ENCODE data around the gene IL10RB.
A peak's percentile ranks its signal among the peaks of the same experiment; 100 is the strongest.
"Not testable (repeated sequence)": the region's sequence is repeated elsewhere in the genome, so short reads cannot be mapped to it uniquely, and the experiment has no call there.

Gene IL10RB

GRCh38 chr21:33313183-33313582 is 47.0 kb downstream of the IL10RB start:
- Histone ChIP-seq H3K27me3 (replicated peaks in 2 of 5; ENCODE audit: control insufficient read depth in 4 of 5, insufficient read depth in 5 of 5, low read length in 4 of 5) (no peaks in the 10 kb centered on the region), H3K4me1 (ENCODE audit: control extremely low read depth in 1 of 4, control insufficient read depth in 4 of 4, insufficient read depth in 4 of 4, low read length in 3 of 4) (peaks cover 6 to 12% (median 10%) of the 10 kb centered on the region in 4 experiments), H3K36me3 (ENCODE audit: control insufficient read depth in 4 of 4, insufficient read depth in 4 of 4, low read length in 3 of 4) (no peaks in the 10 kb centered on the region), H3K4me3 (ENCODE audit: control insufficient read depth in 1 of 7, extremely low read depth in 1 of 7, insufficient read depth in 4 of 7, low read depth in 2 of 7, low read length in 6 of 7) (no peak overlapping the region), H3K9me3 (ENCODE audit: control extremely low read depth in 1 of 5, control insufficient read depth in 4 of 5, insufficient read depth in 2 of 5, low read depth in 1 of 5, low read length in 4 of 5) (peaks cover 0 to 6% (median 2%) of the 10 kb centered on the region in 5 experiments), H3K27ac (ENCODE audit: insufficient read depth in 1 of 2, low read depth in 1 of 2, low read length in 2 of 2, poor library complexity in 1 of 2, severe bottlenecking in 2 of 2) (no peak overlapping the region)
- ChIA-PET POLR2A (no interaction called here), CTCF (interaction anchor here (1.3 kb wide), 1 partner anchor 48 kb away, joined by 4 read pairs; no protein-coding TSS in a partner anchor)
- 100% methylated on average over 1 of the region's 1 CpG for WGBS (ENCODE audit: insufficient coverage)
- no peak for DNase-seq

GRCh38 chr21:33313611-33314010 is 47.4 kb downstream of the IL10RB start:
- peaks cover 2 to 8% (median 7%) of the 10 kb centered on the region in 4 experiments for H3K4me1 ChIP-seq (ENCODE audit: control extremely low read depth in 1 of 4, control insufficient read depth in 4 of 4, insufficient read depth in 4 of 4, low read length in 3 of 4)
- ChIA-PET POLR2A (no interaction called here), CTCF (interaction anchor here (1.3 kb wide), 1 partner anchor 48 kb away, joined by 4 read pairs; no protein-coding TSS in a partner anchor)
- no CpG with 5 or more reads among the region's 4 CpGs for WGBS (ENCODE audit: insufficient coverage)
- no peak overlapping the region for H3K27ac ChIP-seq (ENCODE audit: insufficient read depth in 1 of 2, low read depth in 1 of 2, low read length in 2 of 2, poor library complexity in 1 of 2, severe bottlenecking in 2 of 2)
- no peaks in the 10 kb centered on the region for H3K27me3 ChIP-seq (replicated peaks in 2 of 5; ENCODE audit: control insufficient read depth in 4 of 5, insufficient read depth in 5 of 5, low read length in 4 of 5)
- DNase-seq, result no peak
- no peak overlapping the region for H3K4me3 ChIP-seq (ENCODE audit: control insufficient read depth in 1 of 7, extremely low read depth in 1 of 7, insufficient read depth in 4 of 7, low read depth in 2 of 7, low read length in 6 of 7)
- H3K36me3 ChIP-seq (ENCODE audit: control insufficient read depth in 4 of 4, insufficient read depth in 4 of 4, low read length in 3 of 4), result no peaks in the 10 kb centered on the region
- H3K9me3 ChIP-seq (ENCODE audit: control extremely low read depth in 1 of 5, control insufficient read depth in 4 of 5, insufficient read depth in 2 of 5, low read depth in 1 of 5, low read length in 4 of 5), result peaks cover 0 to 6% (median 2%) of the 10 kb centered on the region in 5 experiments

GRCh38 chr21:33314111-33314510 is 47.9 kb downstream of the IL10RB start:
- H3K36me3 ChIP-seq (ENCODE audit: control insufficient read depth in 4 of 4, insufficient read depth in 4 of 4, low read length in 3 of 4), result no peaks in the 10 kb centered on the region
- H3K4me3 ChIP-seq (ENCODE audit: control insufficient read depth in 1 of 7, extremely low read depth in 1 of 7, insufficient read depth in 4 of 7, low read depth in 2 of 7, low read length in 6 of 7), result no peak overlapping the region
- ChIA-PET CTCF (interaction anchor here (0.6 to 2.8 kb wide), 2 partner anchors 14 to 79 kb away, joined by 3 to 8 read pairs; no protein-coding TSS in a partner anchor), POLR2A (no interaction called here)
- no peak overlapping the region for H3K27ac ChIP-seq (ENCODE audit: insufficient read depth in 1 of 2, low read depth in 1 of 2, low read length in 2 of 2, poor library complexity in 1 of 2, severe bottlenecking in 2 of 2)
- H3K4me1 ChIP-seq (ENCODE audit: control extremely low read depth in 1 of 4, control insufficient read depth in 4 of 4, insufficient read depth in 4 of 4, low read length in 3 of 4), result peaks cover 0 to 3% (median 2%) of the 10 kb centered on the region in 4 experiments
- H3K9me3 ChIP-seq (ENCODE audit: control extremely low read depth in 1 of 5, control insufficient read depth in 4 of 5, insufficient read depth in 2 of 5, low read depth in 1 of 5, low read length in 4 of 5), result peaks cover 0 to 6% (median 2%) of the 10 kb centered on the region in 5 experiments
- WGBS (ENCODE audit: insufficient coverage), result 58% methylated on average over 2 of the region's 4 CpGs
- DNase-seq, result no peak
- no peaks in the 10 kb centered on the region for H3K27me3 ChIP-seq (replicated peaks in 2 of 5; ENCODE audit: control insufficient read depth in 4 of 5, insufficient read depth in 5 of 5, low read length in 4 of 5)

GRCh38 chr21:33315946-33316710 is 50.0 kb downstream of the IL10RB start:
- no peaks in the 10 kb centered on the region for H3K27me3 ChIP-seq (replicated peaks in 2 of 5; ENCODE audit: control insufficient read depth in 4 of 5, insufficient read depth in 5 of 5, low read length in 4 of 5)
- H3K9me3 ChIP-seq (ENCODE audit: control extremely low read depth in 1 of 5, control insufficient read depth in 4 of 5, insufficient read depth in 2 of 5, low read depth in 1 of 5, low read length in 4 of 5), result peaks cover 0 to 6% (median 2%) of the 10 kb centered on the region in 5 experiments
- CTCF ChIA-PET, result interaction anchor here (1.0 to 2.8 kb wide), 3 partner anchors 9 to 45 kb away, joined by 3 to 8 read pairs (median 3); partner anchors contain the start of gene IFNAR1
- no peak for DNase-seq
- H3K27ac ChIP-seq (ENCODE audit: insufficient read depth in 1 of 2, low read depth in 1 of 2, low read length in 2 of 2, poor library complexity in 1 of 2, severe bottlenecking in 2 of 2), result no peak overlapping the region
- H3K36me3 ChIP-seq (ENCODE audit: control insufficient read depth in 4 of 4, insufficient read depth in 4 of 4, low read length in 3 of 4), result no peaks in the 10 kb centered on the region
- POLR2A ChIA-PET, result no interaction called here
- no peak overlapping the region for H3K4me3 ChIP-seq (ENCODE audit: control insufficient read depth in 1 of 7, extremely low read depth in 1 of 7, insufficient read depth in 4 of 7, low read depth in 2 of 7, low read length in 6 of 7)
- no peaks in the 10 kb centered on the region for H3K4me1 ChIP-seq (ENCODE audit: control extremely low read depth in 1 of 4, control insufficient read depth in 4 of 4, insufficient read depth in 4 of 4, low read length in 3 of 4)
- 91% methylated on average over 3 of the region's 5 CpGs for WGBS (ENCODE audit: insufficient coverage)

GRCh38 chr21:33317145-33317544 is 51.0 kb downstream of the IL10RB start:
- Histone ChIP-seq H3K9me3 (ENCODE audit: control extremely low read depth in 1 of 5, control insufficient read depth in 4 of 5, insufficient read depth in 2 of 5, low read depth in 1 of 5, low read length in 4 of 5) (peaks cover 0 to 6% (median 2%) of the 10 kb centered on the region in 5 experiments), H3K4me1 (ENCODE audit: control extremely low read depth in 1 of 4, control insufficient read depth in 4 of 4, insufficient read depth in 4 of 4, low read length in 3 of 4) (no peaks in the 10 kb centered on the region), H3K27me3 (replicated peaks in 2 of 5; ENCODE audit: control insufficient read depth in 4 of 5, insufficient read depth in 5 of 5, low read length in 4 of 5) (no peaks in the 10 kb centered on the region), H3K36me3 (ENCODE audit: control insufficient read depth in 4 of 4, insufficient read depth in 4 of 4, low read length in 3 of 4) (no peaks in the 10 kb centered on the region), H3K4me3 (ENCODE audit: control insufficient read depth in 1 of 7, extremely low read depth in 1 of 7, insufficient read depth in 4 of 7, low read depth in 2 of 7, low read length in 6 of 7) (no peak overlapping the region), H3K27ac (ENCODE audit: insufficient read depth in 1 of 2, low read depth in 1 of 2, low read length in 2 of 2, poor library complexity in 1 of 2, severe bottlenecking in 2 of 2) (no peak overlapping the region)
- no peak for DNase-seq
- POLR2A ChIA-PET, result no interaction called here
- CTCF ChIA-PET, result interaction anchor here (2.8 kb wide), 1 partner anchor 17 kb away, joined by 8 read pairs; no protein-coding TSS in a partner anchor
- 80% methylated on average over 2 of the region's 6 CpGs for WGBS (ENCODE audit: insufficient coverage)

DNA sequence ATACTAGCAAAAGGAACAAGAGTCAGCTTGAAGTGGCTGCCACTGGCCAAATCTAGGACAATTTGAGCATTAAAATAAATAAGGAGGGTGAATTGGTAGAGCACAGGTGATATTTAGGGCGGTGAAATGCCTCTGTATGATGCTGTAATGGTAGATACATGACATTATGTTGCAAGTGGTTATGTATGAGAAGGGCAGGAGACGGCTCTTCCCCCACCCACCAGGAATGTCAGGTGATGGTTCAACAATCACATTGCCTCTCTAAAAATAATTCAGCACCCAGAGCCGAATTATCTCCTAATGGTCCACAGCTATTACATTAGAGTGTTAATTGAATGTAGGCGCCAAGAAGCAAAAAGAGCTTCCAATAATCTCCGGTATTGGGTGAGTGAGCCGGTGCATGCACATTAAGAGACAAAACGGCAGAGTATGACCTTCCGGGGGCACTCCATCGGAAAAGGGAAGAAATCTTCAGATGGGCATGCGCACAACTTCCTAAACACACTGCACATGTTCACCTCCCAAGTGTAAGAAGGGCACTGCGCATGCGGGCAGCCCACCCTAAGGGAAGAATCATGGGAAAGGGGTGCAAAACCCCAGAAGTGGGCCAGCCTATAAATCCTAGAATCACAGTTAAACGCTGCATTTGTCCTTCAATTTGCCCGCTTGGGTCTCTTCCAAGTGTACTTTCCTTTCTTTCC is 51.8 kb downstream of the IL10RB start:
- Histone ChIP-seq H3K27me3 (replicated peaks in 2 of 5; ENCODE audit: control insufficient read depth in 4 of 5, insufficient read depth in 5 of 5, low read length in 4 of 5) (no peaks in the 10 kb centered on the region), H3K9me3 (ENCODE audit: control extremely low read depth in 1 of 5, control insufficient read depth in 4 of 5, insufficient read depth in 2 of 5, low read depth in 1 of 5, low read length in 4 of 5) (peaks cover 0 to 6% (median 0%) of the 10 kb centered on the region in 5 experiments)
- no peak for DNase-seq

DNA sequence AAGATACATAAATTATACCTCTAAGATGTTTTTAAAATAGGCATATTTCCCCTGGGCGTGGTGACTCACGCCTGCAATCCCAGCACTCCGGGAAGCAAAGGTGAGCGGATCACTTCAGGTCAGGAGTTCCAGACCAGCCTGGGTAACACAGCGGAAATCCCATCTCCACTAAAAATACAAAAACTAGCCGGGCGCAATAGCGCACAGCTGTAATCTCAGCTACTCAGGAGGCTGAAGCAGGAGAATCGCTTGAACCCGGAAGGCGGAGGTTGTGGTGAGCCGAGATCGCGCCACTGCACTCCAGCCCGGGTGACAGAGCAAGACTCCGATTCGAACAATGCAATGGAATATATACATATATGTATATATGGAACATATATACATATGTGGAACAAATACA is 54.8 kb downstream of the IL10RB start:
- H3K27ac ChIP-seq (ENCODE audit: insufficient read depth in 1 of 2, low read depth in 1 of 2, low read length in 2 of 2, poor library complexity in 1 of 2, severe bottlenecking in 2 of 2); POLR2A ChIA-PET; H3K27me3 ChIP-seq (replicated peaks in 2 of 5; ENCODE audit: control insufficient read depth in 4 of 5, insufficient read depth in 5 of 5, low read length in 4 of 5); H3K9me3 ChIP-seq (ENCODE audit: control extremely low read depth in 1 of 5, control insufficient read depth in 4 of 5, insufficient read depth in 2 of 5, low read depth in 1 of 5, low read length in 4 of 5); H3K4me3 ChIP-seq (ENCODE audit: control insufficient read depth in 1 of 7, extremely low read depth in 1 of 7, insufficient read depth in 4 of 7, low read depth in 2 of 7, low read length in 6 of 7); CTCF ChIA-PET; H3K36me3 ChIP-seq (ENCODE audit: control insufficient read depth in 4 of 4, insufficient read depth in 4 of 4, low read length in 3 of 4): not testable (repeated sequence)
- DNase-seq, result peak in 2 of 3 donors; percentile 51 to 56
- 90% methylated on average over 9 of the region's 17 CpGs for WGBS (ENCODE audit: insufficient coverage)
- H3K4me1 ChIP-seq (ENCODE audit: control extremely low read depth in 1 of 4, control insufficient read depth in 4 of 4, insufficient read depth in 4 of 4, low read length in 3 of 4), result peaks cover 4 to 13% (median 6%) of the 10 kb centered on the region in 4 experiments

More for the DNA sequence above, 51.8 kb downstream of the IL10RB start:
- WGBS (ENCODE audit: insufficient coverage), result 93% methylated on average over 11 of the region's 14 CpGs
- POLR2A ChIA-PET, result no interaction called here
- Histone ChIP-seq H3K27ac (ENCODE audit: insufficient read depth in 1 of 2, low read depth in 1 of 2, low read length in 2 of 2, poor library complexity in 1 of 2, severe bottlenecking in 2 of 2) (no peak overlapping the region), H3K4me1 (ENCODE audit: control extremely low read depth in 1 of 4, control insufficient read depth in 4 of 4, insufficient read depth in 4 of 4, low read length in 3 of 4) (no peaks in the 10 kb centered on the region), H3K4me3 (ENCODE audit: control insufficient read depth in 1 of 7, extremely low read depth in 1 of 7, insufficient read depth in 4 of 7, low read depth in 2 of 7, low read length in 6 of 7) (no peak overlapping the region), H3K36me3 (ENCODE audit: control insufficient read depth in 4 of 4, insufficient read depth in 4 of 4, low read length in 3 of 4) (no peaks in the 10 kb centered on the region)
- CTCF ChIA-PET, result no interaction called here

Data from common myeloid progenitor, CD34-positive (primary cell).